Measurements from ENCODE around the gene MPZL2.

GRCh38 chr11:118274186-118274585 lies 10.1 kb upstream of the MPZL2 start:
- no peak for TF ChIP-seq CTCF (IDR thresholded peaks at IDR 0.05)
- TF ChIP-seq KAT7 (CRISPR knock-in tag; IDR thresholded peaks at IDR 0.05; ENCODE audit: borderline replicate concordance): no peak
- TF ChIP-seq FOXP1 (CRISPR knock-in tag; IDR thresholded peaks at IDR 0.05; ENCODE audit: borderline replicate concordance): no peak
- TF ChIP-seq ATF3 (CRISPR knock-in tag; conservative IDR thresholded peaks at IDR 0.05): no peak
- no peak for TF ChIP-seq ZNF121 (CRISPR knock-in tag; IDR thresholded peaks at IDR 0.05)
- no peak for TF ChIP-seq E2F5 (CRISPR knock-in tag; IDR thresholded peaks at IDR 0.05)
- no peak for TF ChIP-seq MXD4 (CRISPR knock-in tag; IDR thresholded peaks at IDR 0.05; ENCODE audit: borderline replicate concordance)
- no peak for TF ChIP-seq RORB (CRISPR knock-in tag; IDR thresholded peaks at IDR 0.05)
- no peak for TF ChIP-seq FOXJ3 (CRISPR knock-in tag; IDR thresholded peaks at IDR 0.05; ENCODE audit: borderline replicate concordance)
- no peak for TF ChIP-seq CREM (CRISPR knock-in tag; IDR thresholded peaks at IDR 0.05)

Data from WTC11 (cell line).